ENCODE data around the gene ANKRD29.
"Not testable (repeated sequence)": the region's sequence is repeated elsewhere in the genome, so short reads cannot be mapped to it uniquely, and the experiment has no call there.

Gene ANKRD29

GRCh38 chr18:23557511-23557910 is 105.2 kb downstream of the ANKRD29 start:
- not testable (repeated sequence) for DNase-seq (ENCODE audit: low spot score)

DNA sequence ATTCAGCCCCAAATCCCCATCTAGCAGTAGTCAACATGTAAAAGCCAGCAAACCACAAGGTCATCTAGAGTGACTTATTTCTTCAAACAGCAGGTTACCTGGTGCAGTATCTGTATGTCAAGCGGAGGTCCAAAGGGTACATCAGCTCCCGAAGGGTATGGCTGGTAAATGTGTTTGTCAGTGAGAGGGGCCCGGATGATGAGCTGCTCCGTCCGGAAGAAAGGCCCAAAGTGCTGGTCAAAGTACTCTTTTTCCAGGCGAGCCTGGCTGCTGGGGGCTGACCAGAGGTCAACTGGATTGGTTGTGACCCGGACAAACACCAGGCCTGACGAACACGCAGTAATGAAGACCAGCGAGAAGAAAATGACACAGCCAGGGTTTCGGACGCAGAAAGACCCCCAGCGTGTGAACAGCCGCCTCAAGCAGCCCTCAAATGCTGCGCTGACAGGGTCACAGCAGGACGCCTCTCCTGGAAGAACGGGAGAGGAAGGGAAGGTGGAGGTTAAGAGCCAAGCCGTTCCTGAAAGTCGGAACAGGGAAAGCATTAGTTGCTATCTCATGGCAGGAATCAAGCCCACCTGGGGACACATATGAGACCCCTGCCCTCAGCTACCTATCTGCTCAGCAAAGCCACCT is 106.4 kb downstream of the ANKRD29 start:
- no peak for DNase-seq (ENCODE audit: low spot score)

DNA sequence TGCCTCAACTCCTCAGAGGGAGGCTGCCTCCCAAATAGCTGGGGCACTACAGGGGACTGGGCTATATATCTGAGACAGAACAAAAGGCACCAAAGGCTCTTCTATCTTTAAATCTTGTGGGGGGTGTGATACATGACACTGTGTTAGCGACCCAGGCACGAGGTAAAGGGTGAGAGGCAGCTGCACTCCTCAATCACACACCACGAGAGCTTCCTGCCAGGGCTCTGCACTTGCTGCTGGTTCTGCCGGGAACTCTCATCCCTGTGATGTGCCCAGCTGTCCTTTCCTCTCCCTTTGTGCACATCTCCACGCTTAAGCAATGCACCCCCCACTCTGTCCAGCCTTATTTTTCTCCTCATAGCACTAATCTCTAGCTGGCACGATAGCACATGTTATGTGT is 108.8 kb downstream of the ANKRD29 start:
- no peak for DNase-seq (ENCODE audit: low spot score)

DNA sequence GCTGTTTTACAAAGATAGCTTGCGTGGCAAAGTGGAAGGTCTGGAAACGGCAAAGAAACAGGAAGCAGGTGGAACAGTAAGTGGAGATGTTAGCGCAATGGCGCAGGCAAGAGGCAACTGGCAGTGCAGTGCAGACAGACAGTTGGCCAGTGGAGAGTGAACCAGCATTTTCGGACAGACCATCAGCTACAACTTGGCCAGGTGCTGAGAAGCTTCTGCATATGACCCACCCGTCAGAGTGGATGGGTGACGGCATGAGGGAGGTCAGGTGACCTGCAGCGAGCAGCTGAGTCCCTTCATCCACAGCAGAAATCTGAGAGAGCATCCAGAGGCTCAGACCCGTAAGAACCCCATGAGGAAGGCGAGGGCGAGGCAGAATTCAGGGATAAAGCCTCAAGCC is 110.2 kb downstream of the ANKRD29 start:
- no peak for DNase-seq (ENCODE audit: low spot score)

GRCh38 chr18:23551978-23552377 is 110.7 kb downstream of the ANKRD29 start:
- no peak for DNase-seq (ENCODE audit: low spot score)

GRCh38 chr18:23550898-23551297 is 111.8 kb downstream of the ANKRD29 start:
- DNase-seq (ENCODE audit: low spot score) = no peak
